Inflammatory macrophage (primary cell): Measurements from ENCODE around the gene CARD9.

Source experiments
- DNase-seq, 2 donors: peaks; one replicate each; pipeline ENCODE4 v3.0.0-alpha.2; 2020 to 2022

CARD9 gene

DNA sequence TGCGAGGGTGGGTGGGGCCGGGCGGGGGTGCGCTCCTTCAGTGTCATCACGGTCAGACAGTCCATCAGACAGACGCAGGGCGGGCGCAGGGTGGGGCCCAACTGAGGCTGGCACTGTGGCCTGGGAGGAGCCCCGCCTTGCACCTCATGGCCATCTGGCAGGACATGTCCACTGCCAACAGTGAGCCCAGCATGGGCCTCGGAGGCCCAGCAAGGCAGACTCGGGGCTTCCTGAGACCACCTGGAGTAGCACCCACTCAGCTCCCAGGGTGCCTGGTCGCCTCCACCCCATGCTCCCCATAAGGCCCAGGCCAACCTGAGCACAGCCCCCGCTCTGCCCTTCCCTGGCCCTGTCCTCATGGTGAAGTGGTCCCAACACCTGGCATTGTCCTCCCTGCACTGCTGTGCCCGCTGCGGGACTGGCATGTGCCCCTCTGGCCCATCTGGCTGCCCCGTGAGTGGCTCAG lies 54.7 kb downstream of the CARD9 start:
- DNase-seq: no peak

DNA sequence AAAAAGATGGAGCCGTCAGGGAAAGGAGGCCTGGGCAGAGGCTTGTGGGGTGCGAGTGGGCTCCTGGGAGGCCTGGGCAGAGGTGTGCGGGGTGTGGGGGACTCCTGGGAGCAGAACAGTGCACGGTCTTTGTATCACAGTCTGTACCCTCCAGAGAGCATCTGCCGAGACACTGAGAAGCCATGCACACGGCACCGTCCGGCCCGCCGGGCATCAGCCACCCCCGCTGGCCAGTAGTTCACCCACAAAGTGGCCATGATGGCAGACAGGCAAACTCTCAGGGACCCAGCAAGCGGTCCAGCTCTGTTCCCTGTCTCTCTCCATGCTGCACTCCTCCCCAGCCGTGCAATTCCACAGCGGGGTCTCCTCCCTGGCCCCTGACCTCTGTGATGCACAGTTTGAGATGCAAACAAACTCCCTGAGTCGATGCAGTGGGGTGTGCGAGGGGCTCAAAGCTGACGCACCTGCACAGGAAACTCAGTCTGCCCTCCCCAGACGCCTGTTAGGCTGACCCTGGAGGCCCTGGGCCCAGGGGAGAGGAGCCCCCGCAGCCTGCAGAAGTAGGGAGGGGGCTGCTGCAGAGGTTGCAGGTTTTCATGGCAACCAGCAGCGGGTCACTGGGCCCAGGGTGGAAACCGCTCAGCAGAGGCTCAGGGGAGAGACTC lies 55.2 kb downstream of the CARD9 start:
- DNase-seq: no peak

DNA sequence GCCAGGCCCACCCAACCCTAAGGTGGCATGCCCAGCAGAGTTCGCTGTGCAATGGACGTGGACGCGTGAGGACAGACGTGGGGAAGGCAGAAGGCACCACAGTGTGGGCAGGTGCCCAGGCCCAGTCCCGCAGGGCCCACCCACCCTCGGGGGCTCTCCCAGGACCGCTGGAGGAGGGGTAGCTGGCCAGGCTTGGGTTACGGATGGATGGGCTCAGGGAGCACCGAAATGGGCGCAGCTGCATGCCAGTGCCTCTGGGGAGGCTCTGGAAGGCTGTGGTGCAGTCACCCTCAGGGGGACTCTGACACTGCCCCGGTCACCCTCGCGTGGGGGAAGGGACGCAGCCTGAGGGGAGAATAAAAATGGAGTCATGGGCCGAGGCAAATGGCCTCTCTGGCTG lies 55.8 kb downstream of the CARD9 start:
- no peak for DNase-seq

DNA sequence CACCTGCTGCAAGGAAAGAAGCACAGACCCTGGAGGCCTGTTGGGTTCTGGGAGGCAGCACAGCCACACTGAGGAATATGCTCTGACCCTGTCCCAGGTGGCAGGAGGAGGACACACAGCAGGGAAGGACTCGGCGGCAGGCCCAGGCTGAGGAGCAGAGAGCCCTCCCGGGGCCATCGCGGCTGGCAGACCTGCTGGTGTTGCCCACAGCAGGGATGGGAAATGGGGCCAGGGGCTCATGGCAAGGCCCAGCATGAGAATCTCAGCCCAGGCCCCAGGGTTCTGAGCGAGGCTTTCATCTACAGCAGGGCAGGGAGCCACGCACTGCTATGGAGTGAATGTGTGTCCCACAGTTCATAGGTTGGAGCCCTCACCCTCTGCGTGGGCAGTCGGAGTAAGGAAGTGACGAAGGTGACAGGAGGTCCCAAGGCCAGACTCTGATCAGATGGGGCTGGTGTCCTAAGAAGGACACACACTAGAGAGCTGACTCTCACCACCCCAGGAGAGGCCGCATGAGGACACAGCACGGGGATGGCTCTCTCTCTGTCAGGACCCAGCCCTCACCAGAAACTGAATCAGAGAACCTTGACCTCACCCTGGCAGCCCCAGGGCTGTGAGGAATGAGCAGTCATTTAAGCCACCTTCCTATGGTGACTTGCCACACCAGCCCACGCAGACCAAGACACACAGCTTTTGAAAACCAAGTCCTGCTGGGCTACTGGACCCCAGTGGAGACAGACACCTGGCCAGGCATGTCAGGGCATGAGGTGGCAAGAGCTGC lies 56.4 kb downstream of the CARD9 start:
- DNase-seq: no peak

DNA sequence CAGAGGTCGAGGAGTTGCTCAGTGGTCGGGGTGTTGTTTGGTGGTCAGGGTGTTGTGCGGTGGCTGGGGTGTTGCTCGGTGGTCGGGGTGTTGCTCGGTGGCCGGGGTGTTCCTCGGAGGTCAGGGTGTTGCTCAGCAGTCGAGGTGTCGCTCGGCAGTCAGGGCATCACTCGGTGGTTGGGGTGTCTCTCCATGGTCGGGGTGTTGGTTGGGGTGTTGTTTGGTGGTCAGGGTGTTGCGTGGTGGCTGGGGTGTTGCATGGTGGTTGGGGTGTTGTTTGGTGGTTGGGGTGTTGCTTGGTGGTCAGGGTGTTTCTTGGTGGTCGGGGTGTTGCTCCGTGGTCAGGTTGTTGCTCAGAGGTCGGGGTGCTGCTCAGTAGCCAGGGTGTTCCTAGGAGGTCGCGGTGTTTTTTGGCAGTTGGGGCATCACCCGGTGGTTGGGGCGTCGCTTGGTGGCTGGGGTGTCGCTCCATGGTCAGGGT lies 57.2 kb downstream of the CARD9 start:
- no peak for DNase-seq

DNA sequence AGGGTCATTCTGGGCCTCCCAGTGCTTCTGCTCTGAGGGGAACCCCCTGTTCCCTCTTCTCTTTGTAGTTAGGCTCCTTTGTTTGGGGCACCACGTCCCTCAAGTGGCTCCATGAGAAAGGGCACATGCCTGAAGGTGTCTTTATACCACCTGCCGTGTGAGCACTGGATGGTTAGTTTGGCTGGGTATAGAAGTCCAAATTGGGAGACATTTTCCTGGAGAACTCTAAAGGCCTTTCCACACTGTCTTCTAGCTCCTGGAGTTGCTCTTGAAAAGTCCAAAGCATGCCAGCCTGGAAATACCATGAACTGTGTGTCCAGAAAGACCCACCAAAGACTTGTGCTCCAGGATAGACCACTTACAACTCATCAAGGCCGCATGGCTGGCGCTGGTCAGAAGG lies 58.5 kb downstream of the CARD9 start:
- DNase-seq: no peak

DNA sequence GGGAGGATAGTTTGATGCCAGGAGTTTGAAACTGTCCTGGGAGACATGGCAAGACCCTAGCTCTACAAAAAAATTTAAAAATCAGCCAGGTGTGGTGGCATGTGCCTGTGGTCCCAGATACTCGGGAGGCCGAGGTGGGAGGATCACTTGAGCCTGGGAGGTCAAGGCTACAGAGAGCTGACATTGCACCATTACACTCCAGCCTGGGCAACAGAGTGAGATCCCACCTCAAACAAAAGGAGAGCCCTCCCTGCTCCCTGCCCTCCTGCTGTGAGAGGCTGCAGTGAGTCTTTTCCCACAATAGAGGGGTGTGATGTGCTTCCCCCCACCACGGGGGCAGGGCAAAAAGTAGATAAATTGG lies 59.4 kb downstream of the CARD9 start:
- DNase-seq: no peak
